Right lobe of liver (tissue), 6 donors: Measurements from ENCODE around the gene NAALADL2. TPM values are rescaled to one million over a fixed set of nuclear protein-coding genes. Genes with fewer than 3 reads are reported as not detected.

Experiments used
- ATAC-seq, 4 donors: fragments of 200-7000 bp; cut with Tn5 transposase; one replicate each; pipeline ENCODE4 v1.9.1; 2020; ENCODE audit warnings: mild to moderate bottlenecking in 4 of 4, moderate library complexity in 4 of 4
- DNase-seq, 3 donors: peaks; one replicate each; pipeline ENCODE4 v3.0.0-alpha.2; 2020
- H3K27ac ChIP-seq, 3 donors: fragments of 200-600 bp; one replicate each; pipeline ENCODE4 v1.8.0; 2022
- H3K27me3 ChIP-seq, 2 donors: fragments of 200-600 bp; one replicate each; pipeline ENCODE4 v1.8.0; 2022
- H3K36me3 ChIP-seq, 4 donors: fragments of 200-600 bp; sonication (generic) in 1 of 4; one replicate each; pipeline versions ENCODE4 v1.5.1 to v1.8.0; 2017 to 2022; ENCODE audit warnings: control low read depth in 1 of 4
- H3K4me1 ChIP-seq, 4 donors: fragments of 200-600 bp; sonication (generic) in 1 of 4; one replicate each; pipeline versions ENCODE4 v1.5.1 to v1.8.0; 2017 to 2022; ENCODE audit warnings: control low read depth in 1 of 4
- H3K4me3 ChIP-seq, 3 donors: fragments of 200-600 bp; one replicate each; pipeline ENCODE4 v1.8.0; 2022
- H3K9me3 ChIP-seq, 4 donors: fragments of 200-600 bp; sonication (generic) in 1 of 4; one replicate each; pipeline versions ENCODE4 v1.5.1 to v1.8.0; 2017 to 2022; ENCODE audit warnings: control low read depth in 1 of 4
- CTCF ChIP-seq, 4 donors: fragments of 200-600 bp in 3 of 4; fragments of 450-650 bp in 1 of 4; IDR thresholded peaks; one replicate each; pipeline versions ENCODE4 v1.5.1 to v1.8.0; 2016 to 2022; ENCODE audit warnings: antibody characterized with exemption in 4 of 4, mild to moderate bottlenecking in 2 of 4
- POLR2A ChIP-seq: fragments of 450-650 bp; IDR thresholded peaks from one replicate; pipeline ENCODE4 v1.6.1; 2017; ENCODE audit warnings: antibody characterized with exemption, mild to moderate bottlenecking
- WGBS: methylation state at CpG from one replicate; pipeline ENCODE4 v1.1.6; 2018; ENCODE audit warnings: low coverage, low lambda C conversion rate; ENCODE audit not compliant: insufficient coverage; ENCODE audit errors: missing lambda C conversion rate; 5-methylcytosine and 5-hydroxymethylcytosine counted together
- intact Hi-C, 2 donors: fragments of 100-400 bp; cut with DNase I; formaldehyde crosslinking; loops; one replicate each; pipeline versions ENCODE4 v1.11.2 to v1.14.1; 2022
- total RNA-seq, 6 experiments: library from RNA; depleted of rRNA in 2 of 6; stranded (reverse); fragments of >200 nt in 2 of 6; fragmentation: NEBNext Ultra II Directional in 3 of 6; extraction: Animal tissue kit (Norgen Biotek cat#: 25700) in 3 of 6; gene quantifications; one replicate each; pipeline versions ENCODE4 v1.1.0 to v1.2.4, GENCODE V29; 2016 to 2023
- donor health status: DM: no; HTN: yes; CAD: no.
- donor health status: DM: no; HTN: no; CAD: no.
- donor health status: DM: no; HTN: no; CAD: no.
- donor health status: DM: no; HTN: yes; CAD: no.
- donor health status: DM: no; HTN: yes; CAD: no.

Gene NAALADL2
- total RNA-seq, 6 experiments from 2014 or later: 0.86 to 4.9 (median 3.2) TPM

DNA sequence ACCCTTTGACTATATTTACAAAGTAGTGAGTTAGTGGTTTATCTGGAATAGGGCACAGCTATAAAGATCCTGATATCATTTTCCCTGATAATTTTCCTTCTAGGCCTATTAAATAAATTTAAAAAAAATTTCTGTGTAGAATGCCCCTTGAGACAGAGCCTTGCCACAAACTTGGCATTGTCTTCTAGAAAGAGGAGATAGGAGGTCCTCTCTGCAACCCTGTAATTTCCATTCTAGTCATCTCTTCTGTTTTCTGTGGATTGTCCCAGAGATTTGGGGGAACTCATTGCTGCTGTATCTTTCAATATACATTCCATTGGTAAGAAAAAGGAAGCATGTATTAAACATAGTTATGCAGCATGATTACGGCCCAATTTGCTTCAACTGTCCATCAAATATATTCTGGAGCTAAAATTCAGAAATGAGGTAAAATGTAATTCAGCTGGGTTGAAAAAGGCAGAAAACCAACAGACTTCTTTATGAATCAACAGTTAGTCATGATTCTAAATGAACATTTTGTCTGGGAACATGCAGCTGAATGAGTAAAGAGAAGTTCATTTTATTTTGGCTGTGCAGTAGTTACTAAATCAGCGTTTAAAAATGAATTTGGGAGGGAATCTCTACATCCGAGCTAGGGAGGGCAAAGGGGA is 401.1 kb downstream of the NAALADL2 start:
- WGBS: 73% methylated on average over 3 of the region's 3 CpGs
- Histone ChIP-seq H3K4me3 (no peak overlapping the region), H3K27ac (no peak overlapping the region), H3K4me1 (no peaks in the 10 kb centered on the region), H3K36me3 (no peaks in the 10 kb centered on the region), H3K9me3 (no peaks in the 10 kb centered on the region), H3K27me3 (no peaks in the 10 kb centered on the region)
- DNase-seq (no peak), ATAC-seq (no peak)
- intact Hi-C loops: no loop called here
- TF ChIP-seq POLR2A: no peak
- no peak for TF ChIP-seq CTCF (IDR thresholded peaks at IDR 0.05)

- ATAC-seq (no peak), DNase-seq (no peak)
- no peak for TF ChIP-seq CTCF (IDR thresholded peaks at IDR 0.05)
- no peak for TF ChIP-seq POLR2A
- 32% methylated on average over 1 of the region's 1 CpG for WGBS
- Histone ChIP-seq H3K27ac (no peak overlapping the region), H3K9me3 (no peaks in the 10 kb centered on the region), H3K36me3 (no peaks in the 10 kb centered on the region), H3K27me3 (no peaks in the 10 kb centered on the region), H3K4me1 (no peaks in the 10 kb centered on the region), H3K4me3 (no peak overlapping the region)
- intact Hi-C loops: no loop called here
Observed at GRCh38 chr3:175266478-175266877, 407.3 kb downstream of the NAALADL2 start.

GRCh38 chr3:175267121-175267531 is 408.0 kb downstream of the NAALADL2 start:
- no peak overlapping the region for H3K27ac ChIP-seq
- no peaks in the 10 kb centered on the region for H3K9me3 ChIP-seq
- no peaks in the 10 kb centered on the region for H3K36me3 ChIP-seq
- intact Hi-C loops: no loop called here
- H3K4me3 ChIP-seq: no peak overlapping the region
- H3K4me1 ChIP-seq: no peaks in the 10 kb centered on the region
- no peak for DNase-seq
- H3K27me3 ChIP-seq: no peaks in the 10 kb centered on the region
- no peak for ATAC-seq
- TF ChIP-seq CTCF (IDR thresholded peaks at IDR 0.05) (no peak), POLR2A (no peak)
- WGBS: 83% methylated on average over 1 of the region's 1 CpG

GRCh38 chr3:175267561-175267960 is 408.4 kb downstream of the NAALADL2 start:
- no peak for DNase-seq
- intact Hi-C loops: no loop called here

More at GRCh38 chr3:175267561-175267960, 408.4 kb downstream of the NAALADL2 start:
- H3K27ac ChIP-seq: no peak overlapping the region
- H3K4me3 ChIP-seq: no peak overlapping the region
- WGBS: 19% methylated on average over 1 of the region's 1 CpG
- H3K9me3 ChIP-seq: no peaks in the 10 kb centered on the region
- no peak for ATAC-seq
- TF ChIP-seq POLR2A (no peak), CTCF (IDR thresholded peaks at IDR 0.05) (no peak)
- no peaks in the 10 kb centered on the region for H3K27me3 ChIP-seq
- H3K36me3 ChIP-seq: no peaks in the 10 kb centered on the region
- no peaks in the 10 kb centered on the region for H3K4me1 ChIP-seq
